Measurements from ENCODE around the gene ZNF799.

DNA sequence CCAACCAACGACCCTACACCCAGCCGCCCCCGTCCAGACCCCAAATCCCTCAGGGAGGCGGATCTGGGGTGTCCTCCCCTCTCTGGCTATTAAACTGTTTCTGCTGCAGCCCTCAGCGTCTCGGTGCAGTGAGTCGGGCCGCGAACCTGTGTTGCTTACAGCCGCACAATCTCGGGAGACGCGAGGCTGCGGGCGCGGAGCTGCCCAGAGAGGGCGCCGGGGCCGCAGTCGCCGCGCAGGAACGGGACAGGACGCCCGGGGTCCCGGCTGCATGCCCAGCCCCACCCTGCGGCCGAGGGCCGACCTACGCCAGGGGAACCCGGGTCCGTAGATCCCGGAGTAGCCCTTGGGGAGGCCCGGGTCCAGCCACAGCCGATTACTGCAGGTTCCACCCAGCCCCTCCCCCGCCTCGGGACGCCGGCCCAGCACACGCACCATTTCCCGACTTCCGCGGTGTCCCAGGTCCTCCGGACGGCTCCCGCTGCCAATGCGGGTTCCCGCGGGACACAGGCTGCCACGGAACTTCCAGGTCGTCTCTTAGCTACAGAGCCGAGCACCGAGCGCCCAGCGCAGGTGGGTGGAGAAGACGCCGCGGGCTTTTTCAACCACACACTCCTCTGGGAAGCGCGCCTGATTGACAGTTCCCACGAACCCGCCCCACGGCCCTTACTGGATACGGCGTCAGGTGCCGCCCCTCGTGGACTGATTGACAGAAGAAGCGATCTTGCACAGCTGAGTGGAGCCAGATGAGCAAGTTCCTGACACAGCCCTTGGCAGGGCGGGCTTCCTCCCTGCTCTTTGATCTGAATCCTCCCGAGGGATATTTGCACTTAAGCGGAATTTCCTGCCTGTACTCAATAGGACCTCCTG lies at the start of gene ZNF799:
- TF ChIP-seq, protein P1, sequence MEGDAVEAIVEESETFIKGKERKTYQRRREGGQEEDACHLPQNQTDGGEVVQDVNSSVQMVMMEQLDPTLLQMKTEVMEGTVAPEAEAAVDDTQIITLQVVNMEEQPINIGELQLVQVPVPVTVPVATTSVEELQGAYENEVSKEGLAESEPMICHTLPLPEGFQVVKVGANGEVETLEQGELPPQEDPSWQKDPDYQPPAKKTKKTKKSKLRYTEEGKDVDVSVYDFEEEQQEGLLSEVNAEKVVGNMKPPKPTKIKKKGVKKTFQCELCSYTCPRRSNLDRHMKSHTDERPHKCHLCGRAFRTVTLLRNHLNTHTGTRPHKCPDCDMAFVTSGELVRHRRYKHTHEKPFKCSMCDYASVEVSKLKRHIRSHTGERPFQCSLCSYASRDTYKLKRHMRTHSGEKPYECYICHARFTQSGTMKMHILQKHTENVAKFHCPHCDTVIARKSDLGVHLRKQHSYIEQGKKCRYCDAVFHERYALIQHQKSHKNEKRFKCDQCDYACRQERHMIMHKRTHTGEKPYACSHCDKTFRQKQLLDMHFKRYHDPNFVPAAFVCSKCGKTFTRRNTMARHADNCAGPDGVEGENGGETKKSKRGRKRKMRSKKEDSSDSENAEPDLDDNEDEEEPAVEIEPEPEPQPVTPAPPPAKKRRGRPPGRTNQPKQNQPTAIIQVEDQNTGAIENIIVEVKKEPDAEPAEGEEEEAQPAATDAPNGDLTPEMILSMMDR (IDR thresholded peaks at IDR 0.05; ENCODE audit: insufficient read depth, low read length): no peak
- TF ChIP-seq POLR2AphosphoS5 (IDR thresholded peaks at IDR 0.05; ENCODE audit: low read depth) (peak; percentile 32; the same call in 1 of the 2 replicates), SPI1 (IDR thresholded peaks at IDR 0.05; ENCODE audit: borderline replicate concordance, low read depth) (peak; percentile 26; the same call in 1 of the 2 replicates)
- TF ChIP-seq, protein P2, sequence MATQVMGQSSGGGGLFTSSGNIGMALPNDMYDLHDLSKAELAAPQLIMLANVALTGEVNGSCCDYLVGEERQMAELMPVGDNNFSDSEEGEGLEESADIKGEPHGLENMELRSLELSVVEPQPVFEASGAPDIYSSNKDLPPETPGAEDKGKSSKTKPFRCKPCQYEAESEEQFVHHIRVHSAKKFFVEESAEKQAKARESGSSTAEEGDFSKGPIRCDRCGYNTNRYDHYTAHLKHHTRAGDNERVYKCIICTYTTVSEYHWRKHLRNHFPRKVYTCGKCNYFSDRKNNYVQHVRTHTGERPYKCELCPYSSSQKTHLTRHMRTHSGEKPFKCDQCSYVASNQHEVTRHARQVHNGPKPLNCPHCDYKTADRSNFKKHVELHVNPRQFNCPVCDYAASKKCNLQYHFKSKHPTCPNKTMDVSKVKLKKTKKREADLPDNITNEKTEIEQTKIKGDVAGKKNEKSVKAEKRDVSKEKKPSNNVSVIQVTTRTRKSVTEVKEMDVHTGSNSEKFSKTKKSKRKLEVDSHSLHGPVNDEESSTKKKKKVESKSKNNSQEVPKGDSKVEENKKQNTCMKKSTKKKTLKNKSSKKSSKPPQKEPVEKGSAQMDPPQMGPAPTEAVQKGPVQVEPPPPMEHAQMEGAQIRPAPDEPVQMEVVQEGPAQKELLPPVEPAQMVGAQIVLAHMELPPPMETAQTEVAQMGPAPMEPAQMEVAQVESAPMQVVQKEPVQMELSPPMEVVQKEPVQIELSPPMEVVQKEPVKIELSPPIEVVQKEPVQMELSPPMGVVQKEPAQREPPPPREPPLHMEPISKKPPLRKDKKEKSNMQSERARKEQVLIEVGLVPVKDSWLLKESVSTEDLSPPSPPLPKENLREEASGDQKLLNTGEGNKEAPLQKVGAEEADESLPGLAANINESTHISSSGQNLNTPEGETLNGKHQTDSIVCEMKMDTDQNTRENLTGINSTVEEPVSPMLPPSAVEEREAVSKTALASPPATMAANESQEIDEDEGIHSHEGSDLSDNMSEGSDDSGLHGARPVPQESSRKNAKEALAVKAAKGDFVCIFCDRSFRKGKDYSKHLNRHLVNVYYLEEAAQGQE (IDR thresholded peaks at IDR 0.05; ENCODE audit: insufficient replicate concordance, low read depth): no peak
